GM12878 (cell line): ENCODE data around the gene PMEL. TPM values are rescaled to one million over a fixed set of nuclear protein-coding genes. Genes with fewer than 3 reads are reported as not detected.

Experiments used
- BACH1 ChIP-seq: fragments of 450-650 bp; IDR thresholded peaks from 2 replicates; pipeline ENCODE4 v1.6.1; 2017; ENCODE audit warnings: mild to moderate bottlenecking, borderline replicate concordance
- CBFB ChIP-seq: IDR thresholded peaks from 2 replicates; pipeline ENCODE4 v1.6.1; 2016; ENCODE audit warnings: antibody characterized with exemption, low read depth
- CEBPB ChIP-seq, 2 experiments: fragments of 150-350 bp in 1 of 2; IDR thresholded peaks; 2 replicates each; pipeline ENCODE4 v1.6.1; 2012 to 2014; ENCODE audit warnings: low read depth in 2 of 2, low read length in 2 of 2, borderline replicate concordance in 1 of 2, inconsistent platforms in 1 of 2
- CHD1 ChIP-seq: IDR thresholded peaks from 2 replicates; pipeline ENCODE4 v1.6.1; 2012; ENCODE audit warnings: low read depth, low read length, improper control_type of control experiment
- HCFC1 ChIP-seq: fragments of 150-350 bp; IDR thresholded peaks from 2 replicates; pipeline ENCODE4 v1.6.1; 2014; ENCODE audit warnings: low read length
- IRF4 ChIP-seq: IDR thresholded peaks from 2 replicates; pipeline ENCODE4 v1.6.1; 2011; ENCODE audit warnings: low read depth, low read length
- KDM1A ChIP-seq: fragments of 200-600 bp; sonication (generic); IDR thresholded peaks from 2 replicates; pipeline ENCODE4 v1.6.1; 2016; ENCODE audit warnings: borderline replicate concordance
- POLR2A ChIP-seq: IDR thresholded peaks from 2 replicates; pipeline ENCODE4 v1.6.1; 2011; ENCODE audit warnings: low read depth, mild to moderate bottlenecking, low read length
- POLR2AphosphoS2 ChIP-seq: IDR thresholded peaks from 2 replicates; pipeline ENCODE4 v1.6.1; 2011; ENCODE audit warnings: low read depth, mild to moderate bottlenecking, low read length, improper control_type of control experiment, moderate library complexity
- RB1 ChIP-seq: fragments of 450-650 bp; formaldehyde crosslinking; IDR thresholded peaks from 2 replicates; pipeline ENCODE4 v1.6.1; 2017; ENCODE audit warnings: mild to moderate bottlenecking, borderline replicate concordance
- SMC3 ChIP-seq: IDR thresholded peaks from 2 replicates; pipeline ENCODE4 v1.6.1; 2011; ENCODE audit warnings: low read length, improper control_type of control experiment, borderline replicate concordance
- TAF1 ChIP-seq: IDR thresholded peaks from 2 replicates; pipeline ENCODE4 v1.6.1; 2011; ENCODE audit warnings: mild to moderate bottlenecking, low read depth, low read length, borderline replicate concordance
- WRNIP1 ChIP-seq: IDR thresholded peaks from 2 replicates; pipeline ENCODE4 v1.6.1; 2011; ENCODE audit warnings: low read depth, low read length, improper control_type of control experiment, borderline replicate concordance
- ZZZ3 ChIP-seq: IDR thresholded peaks from 2 replicates; pipeline ENCODE4 v1.6.1; 2011; ENCODE audit warnings: low read depth; ENCODE audit not compliant: control insufficient read depth, insufficient read length
- polyA plus RNA-seq, 11 experiments: library from polyadenylated mRNA; depleted of rRNA in 4 of 11; unstranded in 6 of 11; stranded (reverse) in 5 of 11; fragments of >200 nt; fragmentation: Nextera tagmentation in 4 of 11; fragmentation: Illumina TruSeq in 1 of 11; extraction: Ambion mirVana in 4 of 11; extraction: Trizol in 1 of 11; gene quantifications; 1 replicate in 1 of 11; 2 replicates in 10 of 11; pipeline versions ENCODE4 v1.2.1 to v1.2.3, GENCODE V29; 2011 to 2016; ENCODE audit warnings: inconsistent platforms in 2 of 11, missing spikeins in 2 of 11, low read depth in 1 of 11
- total RNA-seq, 4 experiments: library from RNA; depleted of rRNA in 3 of 4; stranded (reverse); fragments of >200 nt in 3 of 4; fragmentation: Illumina TruSeq in 1 of 4; extraction: Trizol in 1 of 4; gene quantifications; 2 replicates each; pipeline versions ENCODE4 v1.2.1 to v1.2.3, GENCODE V29; 2013 to 2021

PMEL gene
- total and polyA plus RNA-seq, 10 of the 15 experiments (the other 5 are each of a cell fraction or from before 2014, with no cell fraction given), result 0.32 to 1.6 (median 0.56) TPM

GRCh38 chr12:55926738-55927587, 38.9 kb downstream of the PMEL start (continued):
- TF ChIP-seq KDM1A (no peak), HCFC1 (no peak; the same call in 1 of the 2 replicates), CBFB (peak; percentile 83), BACH1 (peak; percentile 52; the same call in 1 of the 2 replicates), ZZZ3 (no peak), SMC3 (peak; percentile 21; the same call in 1 of the 2 replicates), CHD1 (0 out of 2 replicates have a peak, but pooled peaks have one; percentile 24), POLR2AphosphoS2 (peak; percentile 37; the same call in 1 of the 2 replicates), POLR2A (peak; percentile 80), IRF4 (0 out of 2 replicates have a peak, but pooled peaks have one; percentile 21), RB1 (peak; percentile 76; the same call in 1 of the 2 replicates), WRNIP1 (no peak), CEBPB (IDR thresholded peaks at IDR 0.05; ENCODE audit: borderline replicate concordance in 1 of 2, low read depth in 2 of 2, low read length in 2 of 2) (no peak), TAF1 (peak; percentile 92)
